Suppressor macrophage treated with lipopolysaccharide for 1 hour (primary cell): Measurements from ENCODE around the gene ZCRB1.

Experiments used
- DNase-seq, 3 donors: peaks; one replicate each; pipeline ENCODE4 v3.0.0-alpha.2; 2020 to 2022

ZCRB1 gene

DNA sequence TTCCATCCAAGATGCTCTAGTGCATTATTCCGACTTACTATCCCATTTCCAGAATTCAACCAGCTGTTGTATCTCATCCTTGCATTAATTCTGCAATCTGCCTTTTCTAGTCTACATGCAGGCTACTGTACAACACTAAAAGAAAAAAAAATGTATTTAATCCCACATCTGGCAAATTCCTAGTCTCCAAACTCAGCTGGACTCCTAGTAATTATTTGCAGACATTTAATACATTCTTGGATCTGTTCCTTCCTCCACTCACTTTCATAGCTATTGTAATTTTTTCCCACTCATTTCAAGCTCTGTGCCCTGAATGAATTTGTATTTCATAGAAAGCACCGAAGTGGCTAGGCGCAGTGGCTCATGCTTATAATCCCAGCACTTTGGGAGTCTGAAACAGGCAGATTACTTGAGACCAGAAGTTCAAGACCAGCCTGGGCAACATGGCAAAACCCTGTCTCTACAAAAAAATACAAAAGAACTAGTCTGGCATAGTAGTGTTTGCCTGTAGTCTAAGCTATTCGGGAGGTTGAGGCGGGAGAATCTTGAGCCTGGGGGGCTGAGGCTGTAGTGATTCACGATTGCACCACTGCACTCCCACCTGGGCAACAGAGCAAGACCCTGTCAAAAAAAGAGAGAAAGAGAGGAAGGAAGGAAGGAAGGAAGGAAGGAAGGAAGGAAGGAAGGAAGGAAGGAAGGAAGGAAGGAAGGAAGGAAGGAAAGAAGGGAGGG, 48.3 kb downstream of the ZCRB1 start:
- DNase-seq: no peak

- DNase-seq: no peak
Observed at GRCh38 chr12:42275499-42275898, 50.4 kb downstream of the ZCRB1 start.

- DNase-seq: no peak
Observed at GRCh38 chr12:42273706-42274105, 52.2 kb downstream of the ZCRB1 start.

GRCh38 chr12:42270596-42270995, 55.3 kb downstream of the ZCRB1 start:
- DNase-seq: no peak

- DNase-seq: no peak
Observed at GRCh38 chr12:42267413-42268190, 58.3 kb downstream of the ZCRB1 start.

DNA sequence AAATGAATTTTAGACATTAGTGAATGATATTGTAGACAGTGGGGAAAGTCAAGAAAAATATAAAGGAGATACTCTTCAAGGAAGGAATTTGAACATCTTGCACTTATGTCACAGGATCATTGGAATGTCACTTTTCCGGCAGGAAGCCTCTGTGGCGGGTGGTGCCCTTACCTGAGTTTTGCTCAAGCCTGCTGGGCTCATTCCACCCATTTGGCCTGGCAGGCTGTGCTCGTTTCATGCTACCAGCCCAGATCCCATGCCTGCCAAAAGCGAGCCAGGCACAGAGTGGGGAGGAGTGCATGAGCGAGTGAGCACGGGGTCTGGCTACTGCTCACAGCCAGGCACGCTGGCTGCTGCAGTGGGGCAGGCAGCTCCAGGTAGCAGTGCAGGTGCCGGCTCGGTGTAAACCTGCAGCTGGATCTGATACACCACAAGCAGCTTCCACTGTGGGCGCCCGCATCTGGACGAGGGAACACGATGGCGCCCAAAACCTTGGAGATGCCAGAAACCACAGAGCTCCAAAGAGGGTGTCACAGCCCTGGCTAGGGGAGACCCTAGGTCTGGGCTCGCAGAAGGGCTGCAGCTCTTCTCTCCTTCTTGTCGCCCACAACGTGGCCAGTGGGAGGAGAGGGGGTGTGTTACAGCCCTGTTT, 59.2 kb downstream of the ZCRB1 start:
- DNase-seq: no peak

- no peak for DNase-seq
Observed at GRCh38 chr12:42262271-42262670, 63.6 kb downstream of the ZCRB1 start.
